Suppressor macrophage (primary cell): Measurements from ENCODE around the gene SYTL2.
A peak's percentile ranks its signal among the peaks of the same experiment; 100 is the strongest.
"Not testable (repeated sequence)": the region's sequence is repeated elsewhere in the genome, so short reads cannot be mapped to it uniquely, and the experiment has no call there.

Source experiments
- DNase-seq, 4 experiments: peaks; one replicate each; pipeline ENCODE4 v3.0.0-alpha.2; 2020 to 2022

The SYTL2 gene

DNA sequence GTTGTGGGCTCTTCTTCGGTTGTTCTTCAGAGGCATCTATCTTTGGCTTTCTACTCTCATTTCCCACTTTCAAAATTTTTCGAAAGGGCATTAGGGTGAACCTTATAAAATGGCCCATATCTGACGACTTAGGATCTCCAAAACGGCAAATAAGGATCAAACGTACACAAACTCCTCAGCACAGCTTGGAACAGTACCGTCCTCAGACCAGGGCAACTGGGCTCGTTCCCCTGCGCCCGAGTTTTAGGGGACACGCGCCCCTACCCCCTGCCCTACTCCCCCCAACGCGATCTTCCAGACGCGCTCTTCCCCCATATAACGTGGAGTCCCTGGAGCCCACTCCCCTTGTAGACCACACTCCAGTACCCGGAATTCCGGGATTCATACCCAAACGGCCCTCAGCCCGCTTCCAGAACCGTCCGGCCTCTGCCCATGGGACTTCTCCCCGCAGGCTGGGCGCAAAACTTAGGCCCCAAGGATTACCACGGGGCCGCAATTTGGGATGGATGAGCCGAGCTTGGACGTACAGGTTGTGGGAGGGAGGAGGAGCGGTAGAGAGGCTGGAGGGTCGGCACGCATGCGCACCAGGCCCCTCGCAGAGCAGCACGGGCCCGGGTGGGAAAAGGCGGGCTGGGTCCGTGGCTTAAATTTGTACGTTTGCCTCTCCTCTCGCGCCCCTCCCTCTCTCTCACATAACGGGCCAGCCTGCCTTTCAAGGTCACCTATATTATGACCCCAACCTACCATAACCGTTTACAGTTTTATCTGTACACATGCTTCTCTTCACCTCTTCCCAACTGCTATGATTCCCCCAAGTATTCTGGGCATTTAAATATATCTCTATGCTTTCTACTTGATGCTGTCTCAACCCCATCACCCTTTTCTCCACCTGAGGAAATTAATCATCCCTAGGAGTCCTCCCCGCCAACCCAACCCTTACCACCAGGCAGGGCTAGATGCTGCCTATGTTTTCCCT is 128.3 kb downstream of the SYTL2 start:
- peak in 3 of 4 experiments; percentile 35 to 54 (median 53) for DNase-seq

- no peak for DNase-seq
Observed at GRCh38 chr11:85680897-85681296, 130.0 kb downstream of the SYTL2 start.

DNA sequence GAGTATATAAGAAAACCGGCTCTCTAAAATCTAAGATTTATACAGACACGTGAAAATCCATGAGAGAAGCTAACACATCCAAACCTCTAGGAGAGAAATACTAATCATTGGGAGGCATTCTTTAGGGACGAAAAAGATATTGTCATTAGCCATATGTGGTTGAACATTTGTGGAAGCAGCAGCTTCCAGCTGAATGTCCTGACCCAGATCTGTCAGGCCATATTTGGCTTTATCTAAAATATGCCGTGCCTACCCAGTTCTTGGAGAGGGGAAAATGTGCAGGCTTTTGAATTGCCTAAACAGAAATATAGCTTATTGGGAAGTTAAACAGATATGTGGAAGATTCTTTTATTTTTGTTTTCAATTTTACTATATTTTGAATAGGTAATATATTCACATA is 131.4 kb downstream of the SYTL2 start:
- no peak for DNase-seq

GRCh38 chr11:85673393-85673792 is 137.5 kb downstream of the SYTL2 start:
- no peak for DNase-seq

GRCh38 chr11:85672105-85672902 is 138.6 kb downstream of the SYTL2 start:
- DNase-seq, result no peak

GRCh38 chr11:85670949-85671663 is 139.8 kb downstream of the SYTL2 start:
- not testable (repeated sequence) for DNase-seq

DNA sequence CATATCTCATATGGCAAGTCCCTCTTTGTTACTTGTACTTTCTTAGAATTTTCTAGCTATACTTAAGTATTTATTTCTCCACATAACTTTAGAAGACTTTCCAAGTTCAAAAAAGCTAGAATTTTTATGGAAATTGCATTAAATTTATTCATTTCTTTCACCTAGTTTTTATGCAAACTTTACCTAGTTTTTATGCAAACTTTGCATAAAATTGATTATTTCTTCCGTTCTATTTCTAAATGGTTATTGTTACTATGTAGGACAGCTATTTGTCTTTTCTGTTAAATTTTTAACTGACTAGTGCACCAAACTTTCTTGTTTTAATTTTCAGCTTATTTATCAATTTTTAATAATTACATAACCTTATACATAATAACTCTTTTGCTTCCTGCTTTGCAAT is 142.8 kb downstream of the SYTL2 start:
- no peak for DNase-seq

DNA sequence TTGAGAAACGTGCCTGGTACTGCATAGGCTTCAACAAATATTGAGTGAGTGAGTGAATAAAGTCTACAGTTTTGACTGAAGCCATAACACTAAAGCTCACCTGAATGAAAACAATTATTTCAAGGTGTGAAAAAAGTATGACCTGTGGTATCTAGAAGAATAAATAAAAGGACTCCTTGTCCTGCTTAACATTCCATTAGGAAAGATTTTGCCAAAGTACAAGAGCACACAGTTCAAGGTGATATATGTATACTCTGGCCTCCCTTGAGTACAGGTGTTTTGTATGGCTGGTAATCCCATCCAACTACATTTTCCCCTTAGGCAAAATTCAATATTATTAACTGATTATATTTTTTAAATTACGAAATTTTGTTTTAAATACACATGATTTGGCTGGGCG is 144.3 kb downstream of the SYTL2 start:
- DNase-seq, result no peak

GRCh38 chr11:85665733-85666132 is 145.2 kb downstream of the SYTL2 start:
- DNase-seq, result no peak

GRCh38 chr11:85664615-85665481 is 146.1 kb downstream of the SYTL2 start, which contains the start of gene CREBZF:
Gene CREBZF (minus strand): TSS chr11:85665129. CDS start chr11:85664875, 254 bp downstream.
- peak; percentile 97 to 99 (median 98) for DNase-seq

DNA sequence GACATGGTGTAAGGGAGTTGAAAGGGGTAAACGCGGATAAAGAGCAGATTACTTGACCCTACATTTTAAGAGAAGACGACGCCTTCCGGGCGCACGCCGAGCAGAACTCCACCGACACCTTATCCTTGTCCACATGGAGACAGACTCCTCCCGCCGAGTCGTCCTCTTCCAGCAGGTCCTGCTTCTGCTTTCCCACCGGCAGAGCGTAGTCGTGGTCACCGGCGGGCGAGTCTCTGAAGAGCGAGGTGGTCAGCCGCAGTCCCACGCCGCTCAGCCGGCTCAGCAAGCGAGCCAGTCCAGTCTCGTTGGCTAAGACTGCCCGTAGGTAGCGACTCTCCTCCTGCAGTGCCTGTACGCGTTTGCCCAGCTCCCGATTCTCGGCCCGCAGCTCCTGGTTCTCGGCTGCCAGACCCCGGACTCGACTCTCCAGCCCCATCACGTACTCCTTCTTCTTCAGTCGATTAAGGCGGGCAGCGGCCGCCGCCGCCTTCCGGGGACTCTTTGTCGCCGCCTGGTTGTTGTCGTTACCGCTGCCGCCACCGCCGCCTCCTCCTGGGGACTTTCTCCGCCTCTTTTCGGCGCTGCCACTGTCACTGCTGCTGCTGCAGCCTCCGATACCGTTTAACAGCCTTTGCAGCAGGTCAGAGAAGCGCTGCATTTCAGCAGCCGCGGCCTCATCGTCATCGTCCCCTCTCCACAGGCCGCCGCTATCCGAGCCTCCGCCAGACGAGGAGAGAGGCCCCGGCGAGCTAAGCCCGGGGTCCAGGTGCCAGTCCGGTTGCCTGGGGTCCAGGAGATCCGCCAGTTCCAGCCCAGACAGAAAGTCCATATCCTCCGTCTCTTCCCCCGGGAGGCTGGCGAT is 147.0 kb downstream of the SYTL2 start:
- DNase-seq, result peak; percentile 83 to 92 (median 86)

GRCh38 chr11:85663080-85663752 is 147.7 kb downstream of the SYTL2 start:
- DNase-seq, result peak in 1 of 4 experiments; percentile 7

DNA sequence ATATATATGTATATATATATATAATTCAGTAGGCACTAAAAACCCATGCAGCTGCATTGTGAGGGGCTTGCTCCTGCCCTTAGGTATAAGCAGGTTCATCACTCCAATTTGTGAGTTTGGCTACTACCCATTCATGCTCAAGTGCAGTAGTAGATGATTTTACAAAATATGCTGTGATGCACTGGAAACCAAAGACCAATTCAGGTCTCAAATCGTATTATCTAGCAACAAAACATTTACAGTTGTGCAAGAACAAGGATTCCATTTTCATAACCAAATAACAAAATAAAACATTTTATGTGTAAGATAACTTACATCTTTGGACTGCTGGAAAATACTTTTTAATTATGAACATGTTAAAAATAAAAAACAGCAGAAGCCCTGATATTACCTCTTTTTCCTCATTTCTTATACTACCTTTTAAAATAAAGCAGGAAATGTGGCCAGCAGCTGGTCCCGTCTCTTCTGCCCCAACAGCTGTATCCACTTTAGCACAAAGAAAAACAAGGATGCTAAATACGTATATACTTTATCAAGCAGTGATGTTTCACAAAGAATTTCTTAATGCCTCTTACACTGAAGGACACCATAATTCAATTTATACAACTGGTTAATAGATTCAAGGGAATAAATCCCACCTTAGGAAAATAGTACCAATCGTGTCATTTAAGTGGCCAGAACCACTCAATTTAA is 148.8 kb downstream of the SYTL2 start:
- DNase-seq, result no peak

- DNase-seq, result no peak
Observed at GRCh38 chr11:85658180-85658579, 152.8 kb downstream of the SYTL2 start.

- DNase-seq, result no peak
Observed at GRCh38 chr11:85656777-85657176, 154.2 kb downstream of the SYTL2 start.

DNA sequence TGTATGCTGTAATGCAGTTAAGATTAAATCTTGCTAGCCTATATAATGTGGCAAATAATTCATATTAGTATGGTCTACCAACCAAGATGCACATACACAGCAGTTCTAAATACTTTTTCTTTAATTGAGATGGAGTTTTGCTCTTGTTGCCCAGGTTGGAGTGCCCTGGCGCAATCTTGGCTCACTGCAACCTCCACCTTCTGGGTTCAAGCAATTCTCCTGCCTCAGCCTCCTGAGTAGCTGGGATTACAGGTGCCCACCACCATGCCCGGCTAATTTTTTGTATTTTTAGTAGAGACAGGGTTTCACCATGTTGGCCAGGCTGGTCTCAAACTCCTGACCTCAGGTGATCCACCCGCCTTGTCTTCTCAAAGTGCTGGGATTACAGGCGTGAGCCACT is 156.6 kb downstream of the SYTL2 start:
- DNase-seq, result not testable (repeated sequence)

GRCh38 chr11:85652786-85653447 is 158.0 kb downstream of the SYTL2 start:
- DNase-seq, result peak in 2 of 4 experiments; percentile 36 to 52

GRCh38 chr11:85651118-85651517 is 159.8 kb downstream of the SYTL2 start:
- no peak for DNase-seq
